Kidney glomerular epithelial cell (primary cell): ENCODE measurements around the gene CEP350.
A peak's percentile ranks its signal among the peaks of the same experiment; 100 is the strongest.

ENCODE experiments used
- DNase-seq: peaks from one replicate; lab custom pipeline; 2025; lab: John Stamatoyannopoulos, UW

CEP350 gene, protein sequence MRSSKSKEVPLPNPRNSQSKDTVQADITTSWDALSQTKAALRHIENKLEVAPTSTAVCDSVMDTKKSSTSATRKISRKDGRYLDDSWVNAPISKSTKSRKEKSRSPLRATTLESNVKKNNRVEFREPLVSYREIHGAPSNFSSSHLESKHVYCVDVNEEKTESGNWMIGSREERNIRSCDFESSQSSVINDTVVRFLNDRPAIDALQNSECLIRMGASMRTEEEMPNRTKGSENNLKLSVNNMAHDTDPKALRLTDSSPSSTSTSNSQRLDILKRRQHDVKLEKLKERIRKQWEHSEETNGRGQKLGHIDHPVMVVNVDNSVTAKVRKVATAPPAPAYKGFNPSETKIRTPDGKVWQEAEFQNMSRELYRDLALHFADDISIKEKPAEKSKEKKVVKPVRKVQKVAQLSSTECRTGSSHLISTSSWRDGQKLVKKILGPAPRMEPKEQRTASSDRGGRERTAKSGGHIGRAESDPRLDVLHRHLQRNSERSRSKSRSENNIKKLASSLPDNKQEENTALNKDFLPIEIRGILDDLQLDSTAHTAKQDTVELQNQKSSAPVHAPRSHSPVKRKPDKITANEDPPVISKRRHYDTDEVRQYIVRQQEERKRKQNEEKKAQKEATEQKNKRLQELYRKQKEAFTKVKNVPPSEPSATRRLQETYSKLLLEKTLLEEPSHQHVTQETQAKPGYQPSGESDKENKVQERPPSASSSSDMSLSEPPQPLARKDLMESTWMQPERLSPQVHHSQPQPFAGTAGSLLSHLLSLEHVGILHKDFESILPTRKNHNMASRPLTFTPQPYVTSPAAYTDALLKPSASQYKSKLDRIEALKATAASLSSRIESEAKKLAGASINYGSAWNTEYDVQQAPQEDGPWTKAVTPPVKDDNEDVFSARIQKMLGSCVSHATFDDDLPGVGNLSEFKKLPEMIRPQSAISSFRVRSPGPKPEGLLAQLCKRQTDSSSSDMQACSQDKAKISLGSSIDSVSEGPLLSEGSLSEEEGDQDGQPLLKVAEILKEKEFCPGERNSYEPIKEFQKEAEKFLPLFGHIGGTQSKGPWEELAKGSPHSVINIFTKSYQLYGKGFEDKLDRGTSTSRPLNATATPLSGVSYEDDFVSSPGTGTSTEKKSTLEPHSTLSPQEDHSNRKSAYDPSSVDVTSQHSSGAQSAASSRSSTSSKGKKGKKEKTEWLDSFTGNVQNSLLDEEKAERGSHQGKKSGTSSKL (N-terminal part only)

DNA sequence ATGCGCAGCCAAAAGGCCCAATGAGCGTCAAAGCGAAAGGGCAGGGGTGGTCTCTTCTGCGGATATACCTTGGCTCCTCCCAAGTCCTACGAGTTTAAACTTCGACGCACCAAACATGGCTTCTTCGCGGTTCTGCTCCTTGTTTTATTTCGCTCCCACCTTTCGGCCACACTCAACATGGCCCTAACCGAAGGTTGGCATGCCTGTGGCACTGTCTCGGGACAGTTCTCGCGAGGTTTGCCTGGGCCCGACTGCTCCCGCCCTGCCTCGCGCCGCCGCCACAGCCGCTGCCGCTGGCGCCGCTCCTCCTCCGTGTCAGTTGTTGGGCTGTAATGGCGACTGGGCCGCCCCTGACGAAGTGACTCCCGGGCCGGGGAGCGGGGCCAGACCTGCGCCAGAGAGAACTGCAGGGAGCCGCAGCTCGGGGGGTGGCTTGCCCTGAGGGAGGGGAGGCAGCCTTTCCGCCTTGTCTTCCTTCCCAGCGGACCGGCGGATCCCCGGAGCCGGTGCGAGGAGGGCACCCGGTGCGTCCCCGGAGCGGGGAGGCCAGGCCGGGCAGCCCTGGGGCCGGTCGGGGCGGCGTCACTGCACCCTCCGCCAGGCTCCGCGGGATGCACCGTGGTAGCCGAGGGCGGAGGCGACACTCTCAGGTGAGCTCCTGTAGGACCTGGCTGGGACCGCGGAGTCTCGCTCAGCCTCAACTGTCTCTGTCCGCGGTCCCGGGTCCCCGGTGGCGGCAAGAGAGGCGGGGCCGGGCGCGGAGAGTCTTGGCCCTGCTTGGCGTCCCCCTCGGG is at the start of gene CEP350:
CEP350 (plus strand) TSS at position 318 of the 794 bp plus-strand sequence. CDS start 31,372 bp downstream, outside the sequence.
- peak; percentile 99 for DNase-seq

DNA sequence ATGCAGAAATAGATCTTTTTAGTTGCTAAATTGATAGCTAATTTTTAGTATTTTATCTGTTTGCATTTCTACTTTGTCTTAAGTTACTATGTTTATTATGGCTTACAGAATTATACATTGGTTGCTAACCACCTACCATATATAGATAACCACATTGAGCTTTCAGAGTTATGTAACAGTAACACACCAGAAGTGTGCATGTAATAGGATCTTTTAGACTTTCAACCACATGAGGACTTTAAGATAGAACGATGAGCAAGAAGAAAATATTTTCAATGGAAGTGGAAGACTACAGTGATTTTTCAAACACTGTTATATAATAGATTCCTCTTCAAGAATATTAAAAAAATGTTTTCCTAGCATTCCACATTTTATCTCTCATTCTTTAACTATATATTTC is 43.7 kb upstream of the CEP350 start:
- no peak for DNase-seq

DNA sequence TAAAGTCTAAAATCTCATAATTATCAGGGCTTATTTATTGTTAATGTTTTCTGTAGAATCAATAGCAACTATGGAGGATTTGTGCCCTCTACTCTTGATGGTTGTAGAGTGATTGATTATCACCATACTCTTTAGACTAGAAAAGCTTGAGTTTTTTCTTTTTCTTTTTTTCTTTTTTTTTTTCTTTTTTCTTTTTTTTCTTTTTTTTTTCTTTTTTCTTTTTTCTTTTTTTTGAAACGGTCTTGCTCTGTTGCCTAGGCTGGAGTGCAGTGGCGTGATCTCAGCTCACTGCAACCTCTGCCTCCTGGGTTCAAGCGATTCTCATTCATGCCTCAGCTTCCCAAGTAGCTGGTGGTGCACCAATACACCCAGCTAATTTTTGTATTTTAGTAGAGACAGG is 42.8 kb upstream of the CEP350 start:
- DNase-seq: no peak

DNA sequence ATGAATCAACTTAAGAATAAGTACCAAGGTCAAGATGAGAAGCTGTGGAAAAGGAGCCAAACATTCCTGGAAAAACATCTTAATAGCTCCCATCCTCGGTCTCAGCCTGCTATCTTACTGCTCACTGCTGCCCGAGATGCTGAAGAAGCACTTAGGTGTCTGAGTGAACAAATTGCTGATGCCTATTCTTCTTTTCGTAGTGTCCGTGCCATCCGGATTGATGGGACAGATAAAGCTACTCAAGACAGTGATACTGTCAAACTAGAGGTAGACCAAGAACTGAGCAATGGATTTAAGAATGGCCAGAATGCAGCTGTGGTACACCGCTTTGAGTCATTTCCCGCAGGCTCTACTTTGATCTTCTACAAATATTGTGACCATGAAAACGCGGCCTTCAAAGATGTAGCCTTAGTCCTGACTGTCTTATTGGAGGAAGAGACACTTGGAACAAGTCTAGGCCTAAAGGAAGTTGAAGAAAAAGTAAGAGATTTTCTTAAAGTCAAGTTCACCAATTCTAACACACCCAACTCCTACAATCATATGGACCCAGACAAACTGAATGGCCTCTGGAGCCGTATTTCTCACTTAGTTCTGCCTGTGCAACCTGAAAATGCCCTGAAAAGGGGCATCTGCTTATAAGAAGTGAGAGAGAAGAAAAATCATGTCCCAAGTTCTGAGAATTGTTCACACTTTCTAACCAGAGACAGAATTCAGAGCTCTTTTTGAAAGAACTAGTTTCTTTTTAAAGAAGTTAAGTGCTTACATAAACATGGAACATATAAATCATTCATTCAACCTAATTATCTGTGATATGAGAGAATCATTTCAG is 36.8 kb upstream of the CEP350 start:
- DNase-seq: no peak

DNA sequence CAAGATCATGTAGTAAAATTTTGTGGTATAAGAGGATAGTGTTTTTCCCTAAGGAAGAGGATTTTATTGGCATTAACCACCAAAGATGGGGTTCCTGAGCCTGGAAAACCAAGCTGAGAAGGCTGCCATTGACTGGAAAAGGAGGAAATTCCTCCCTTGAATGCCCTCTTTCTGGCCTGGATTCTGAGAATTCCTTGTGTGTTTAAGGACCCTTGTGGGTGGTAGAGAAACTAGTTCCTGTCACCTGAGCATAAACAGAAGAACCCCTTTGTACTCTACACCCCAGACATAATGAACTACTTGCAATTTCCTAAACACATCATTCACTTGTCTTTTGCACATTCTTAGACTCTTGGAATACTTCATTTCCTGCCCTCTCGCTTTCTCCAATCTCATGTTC is 33.1 kb upstream of the CEP350 start:
- no peak for DNase-seq

DNA sequence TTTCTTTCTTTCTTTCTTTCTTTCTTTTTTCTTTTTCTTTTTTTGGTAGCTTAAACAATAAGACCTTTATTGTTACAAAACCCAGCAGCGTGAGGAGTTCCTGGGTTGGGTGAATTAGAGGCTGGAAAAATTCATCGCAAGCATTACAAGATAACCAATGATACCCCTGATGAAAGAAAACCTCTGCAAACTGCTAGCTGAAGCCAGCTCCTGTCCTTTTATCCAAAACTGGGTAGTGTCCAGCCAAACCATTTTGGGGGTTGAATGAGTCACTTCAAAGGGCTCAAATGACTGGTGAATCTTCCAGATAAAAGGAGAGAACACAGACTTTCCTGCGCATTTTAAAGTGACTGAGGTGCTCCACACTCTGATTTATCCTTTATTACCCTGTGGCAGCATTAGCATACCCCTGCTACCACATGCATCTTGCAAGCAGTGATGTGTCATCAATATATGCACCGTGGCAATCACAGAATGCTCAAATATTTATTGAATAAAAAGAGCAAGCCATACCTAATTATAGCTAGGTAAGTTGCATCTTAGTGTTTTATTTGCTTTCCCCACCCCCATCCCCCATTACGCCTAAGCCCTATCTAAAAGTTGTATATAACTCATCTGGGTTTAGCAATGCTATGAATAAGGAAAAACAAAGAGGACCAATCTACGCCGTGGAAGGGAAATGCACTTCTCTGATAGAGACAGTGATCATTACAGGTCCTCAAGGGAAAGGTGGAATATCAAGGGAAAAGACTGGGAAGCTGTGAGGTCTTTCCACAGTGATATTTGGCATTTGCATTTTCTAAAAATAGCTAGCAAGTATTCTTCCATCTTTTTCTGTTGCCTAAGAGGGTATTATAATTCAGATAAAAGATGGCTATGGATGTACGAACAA is 32.4 kb upstream of the CEP350 start:
- DNase-seq: no peak

DNA sequence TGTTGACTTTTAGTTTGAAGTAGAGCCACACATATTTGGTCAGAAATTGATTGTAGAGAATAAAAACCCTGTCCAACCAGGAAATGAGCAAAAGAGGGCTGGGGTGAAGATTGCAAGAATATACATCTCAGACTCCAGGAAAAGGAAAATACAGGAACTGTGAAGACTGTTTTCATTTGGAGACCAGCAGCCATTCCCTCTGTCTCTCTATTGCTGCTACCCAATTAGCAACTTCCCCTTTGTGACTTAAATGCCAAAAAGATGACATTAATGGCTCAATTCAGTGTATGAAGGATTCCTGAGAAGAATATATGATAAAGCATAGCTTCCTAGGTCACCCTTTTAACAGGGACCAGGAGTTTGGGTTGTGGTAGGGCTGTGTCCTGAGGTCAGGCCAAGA is 31.6 kb upstream of the CEP350 start:
- no peak for DNase-seq

DNA sequence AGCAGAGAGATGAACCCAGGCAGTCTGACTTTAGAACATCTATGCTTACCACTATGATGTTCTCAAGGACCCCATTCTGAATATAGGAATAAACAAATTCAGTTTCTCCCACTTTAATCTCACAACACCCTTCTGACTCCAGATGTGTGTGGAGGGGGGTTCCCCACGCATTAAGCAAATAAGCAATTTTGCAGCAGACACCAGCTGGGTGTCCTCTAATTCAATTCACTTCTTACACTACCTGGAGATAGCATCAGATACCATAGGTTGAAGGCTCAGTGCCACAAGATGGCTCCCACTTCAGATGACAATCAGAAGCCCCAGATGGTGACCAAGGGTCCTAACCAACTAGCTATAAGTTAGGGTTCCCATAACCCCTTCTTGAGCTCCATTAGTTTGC is 30.3 kb upstream of the CEP350 start:
- DNase-seq: no peak

DNA sequence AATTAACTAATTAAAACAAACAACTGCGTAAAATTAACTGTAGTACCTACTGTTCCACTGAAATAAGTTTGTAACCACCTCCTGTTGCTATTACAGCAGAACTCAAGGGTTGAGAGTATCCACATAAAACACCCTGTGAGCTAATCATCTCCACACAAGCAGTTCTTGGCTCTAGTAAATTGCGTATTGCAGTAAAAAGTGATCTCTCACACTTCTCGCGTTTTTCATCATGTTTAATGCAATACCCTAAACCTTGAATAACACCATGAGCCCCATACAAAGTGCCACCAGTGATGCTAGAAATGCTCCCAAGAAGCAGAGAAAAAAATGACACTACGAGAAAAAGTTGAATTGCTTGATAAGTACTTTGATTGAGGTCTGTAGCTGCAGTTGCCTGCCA is 29.3 kb upstream of the CEP350 start:
- DNase-seq: no peak

DNA sequence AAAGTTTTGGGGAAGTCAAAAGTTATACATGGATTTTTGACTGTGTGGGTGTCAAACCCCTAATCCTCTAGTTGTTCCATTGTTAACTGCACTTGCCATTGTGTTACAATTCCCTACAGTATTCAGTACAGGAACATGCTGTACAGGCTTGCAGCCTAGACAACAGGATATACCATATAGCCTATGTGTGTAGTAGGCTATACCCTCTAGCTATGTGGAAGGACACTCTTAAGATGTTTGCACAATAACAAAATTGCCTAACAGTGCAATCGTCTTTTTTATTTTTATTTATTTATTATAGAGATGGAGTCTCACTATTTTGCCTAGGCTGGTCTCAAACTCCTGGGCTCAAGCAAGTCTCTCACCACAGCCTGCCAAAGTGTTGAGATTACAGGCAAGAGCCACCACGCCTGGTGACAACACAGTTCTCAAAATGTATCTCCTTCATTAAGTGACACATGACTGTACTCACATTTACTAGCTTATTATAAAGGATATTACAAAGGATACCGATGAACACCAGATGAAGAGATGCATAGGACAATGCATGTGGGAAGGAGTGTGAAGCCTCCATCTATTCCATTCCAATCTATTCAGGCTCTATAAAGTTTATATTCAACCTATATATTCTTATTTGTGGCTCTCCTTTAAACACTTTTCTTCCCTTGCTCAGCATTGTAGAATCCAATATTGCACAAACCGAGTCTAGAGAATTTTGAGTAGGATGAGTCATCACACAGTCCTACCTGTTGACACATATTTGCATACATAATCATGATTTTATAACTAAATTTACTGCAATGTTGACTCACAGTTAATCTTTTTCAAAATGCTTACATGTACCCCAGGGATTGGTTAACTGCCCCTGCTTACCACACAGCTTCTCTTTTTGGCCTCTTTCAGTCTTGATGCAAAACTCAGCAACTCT is 28.4 kb upstream of the CEP350 start:
- no peak for DNase-seq

DNA sequence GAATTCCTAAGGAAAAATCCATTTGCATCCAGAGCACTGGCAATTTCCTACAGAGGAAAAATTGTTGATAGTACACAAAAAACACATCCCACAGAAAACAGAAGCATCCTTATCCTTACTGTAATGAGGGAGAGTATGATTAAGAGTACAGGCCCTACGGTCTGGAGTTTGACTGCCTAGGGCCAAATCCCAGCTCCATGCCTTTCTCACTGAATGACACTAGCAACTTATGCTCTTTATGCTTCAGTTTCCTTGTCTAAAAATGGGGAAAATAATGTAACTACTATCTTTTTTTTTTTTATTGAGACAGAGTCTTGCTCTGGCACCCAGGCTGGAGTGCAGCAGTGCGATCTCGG is 27.8 kb upstream of the CEP350 start:
- no peak for DNase-seq

DNA sequence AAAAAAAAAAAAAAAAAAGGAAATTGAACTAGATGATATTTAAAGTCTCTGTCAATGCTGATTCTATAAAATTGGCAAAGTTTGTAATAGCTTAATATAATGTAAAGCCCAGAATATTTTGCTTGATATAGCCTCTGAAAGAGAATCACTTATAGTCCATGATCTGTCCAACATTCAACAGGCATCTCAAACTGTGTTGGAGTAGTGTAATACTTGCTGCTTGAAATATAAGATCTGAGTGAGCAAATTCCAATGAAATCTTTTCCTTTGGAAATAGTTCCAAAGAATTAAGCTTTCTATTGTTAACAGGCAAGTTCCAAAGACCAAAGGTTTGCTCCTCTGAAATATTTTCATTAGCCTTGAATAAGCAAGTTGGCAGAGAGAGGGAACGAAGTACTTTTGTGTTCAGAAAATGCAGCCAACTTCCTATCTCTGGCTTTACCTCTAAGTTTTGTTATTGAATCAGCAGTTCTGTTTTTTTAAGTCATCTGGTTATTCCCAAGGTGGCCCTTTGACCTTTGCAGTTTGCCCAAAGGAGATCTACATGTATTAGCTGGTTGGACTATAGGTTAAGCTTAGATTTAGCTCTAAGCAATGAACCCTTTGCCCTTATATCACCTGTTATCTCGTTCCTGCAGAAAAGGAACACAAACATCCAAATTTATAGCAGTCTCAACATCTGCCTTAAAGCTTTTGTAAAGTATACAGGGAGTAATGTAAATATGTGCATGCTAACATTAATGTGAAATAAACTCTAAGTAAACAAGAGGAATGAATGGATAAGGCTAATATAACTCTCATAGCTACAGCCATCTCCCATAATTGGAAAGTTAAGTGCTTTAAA is 24.4 kb upstream of the CEP350 start:
- no peak for DNase-seq

DNA sequence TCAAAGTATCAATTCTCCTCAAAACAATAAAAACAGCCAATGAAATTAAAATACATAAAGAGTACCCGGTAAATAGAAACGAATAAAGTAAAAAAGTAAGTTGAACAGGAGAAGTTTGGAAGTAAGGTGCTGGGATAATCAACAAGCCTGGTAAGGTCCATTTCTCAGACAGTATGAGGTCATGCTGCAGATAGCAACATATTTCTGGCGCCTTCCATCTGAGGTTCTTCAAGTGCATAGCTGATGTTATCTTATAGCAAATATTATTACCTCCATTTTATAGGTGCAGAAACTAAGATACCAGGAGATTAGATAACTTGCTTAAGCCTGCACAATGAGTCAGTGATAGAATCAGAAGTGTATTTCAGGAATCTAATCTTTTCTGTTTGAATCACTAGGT is 23.7 kb upstream of the CEP350 start:
- DNase-seq: no peak

DNA sequence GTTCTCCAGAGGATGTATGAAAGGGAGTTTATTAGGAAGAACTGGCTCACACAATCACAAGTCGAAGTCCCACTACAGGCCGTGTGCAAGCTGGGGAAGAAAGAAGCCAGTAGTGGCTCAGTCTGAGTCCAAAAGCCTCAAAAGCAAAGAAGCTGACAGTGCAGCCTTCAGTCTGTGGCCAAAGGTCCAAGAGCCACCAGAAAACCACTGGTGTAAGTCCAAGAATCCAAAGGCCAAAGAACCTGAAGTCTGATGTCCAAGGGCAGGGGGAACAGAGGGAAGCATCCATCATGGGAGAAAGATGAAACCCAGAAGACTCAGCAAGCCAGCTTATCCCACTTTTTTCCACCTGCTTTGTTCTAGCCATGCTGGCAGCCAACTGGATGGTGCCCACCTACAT is 21.4 kb upstream of the CEP350 start:
- no peak for DNase-seq

DNA sequence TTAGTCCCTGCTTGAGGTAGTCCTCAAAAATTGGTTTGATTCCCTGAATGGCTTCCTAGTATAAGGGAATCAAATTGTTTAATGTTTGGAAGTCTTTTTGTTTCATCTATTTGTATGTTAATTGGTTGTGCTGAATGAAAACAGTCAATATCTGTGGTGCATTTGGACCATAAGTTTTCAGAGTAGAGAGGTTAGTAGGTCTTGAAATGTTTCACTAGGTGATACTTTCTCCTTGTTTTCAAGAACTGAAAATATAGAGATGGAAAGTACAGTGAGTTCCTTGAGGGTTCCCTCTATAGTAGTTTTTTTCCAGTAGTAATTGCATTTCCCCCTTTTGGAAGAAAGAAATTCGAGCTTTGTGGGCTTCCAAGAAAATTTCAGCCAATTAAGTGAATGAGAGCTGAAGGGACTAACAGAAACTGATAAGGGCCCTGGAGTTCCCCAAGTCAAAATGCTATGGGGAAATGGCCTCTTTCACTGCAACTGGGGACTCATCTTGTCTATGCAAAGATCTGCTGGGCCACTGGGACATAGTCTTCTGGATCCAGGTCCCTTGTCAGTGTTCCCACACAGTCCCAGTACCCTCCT is 18.6 kb upstream of the CEP350 start:
- no peak for DNase-seq

DNA sequence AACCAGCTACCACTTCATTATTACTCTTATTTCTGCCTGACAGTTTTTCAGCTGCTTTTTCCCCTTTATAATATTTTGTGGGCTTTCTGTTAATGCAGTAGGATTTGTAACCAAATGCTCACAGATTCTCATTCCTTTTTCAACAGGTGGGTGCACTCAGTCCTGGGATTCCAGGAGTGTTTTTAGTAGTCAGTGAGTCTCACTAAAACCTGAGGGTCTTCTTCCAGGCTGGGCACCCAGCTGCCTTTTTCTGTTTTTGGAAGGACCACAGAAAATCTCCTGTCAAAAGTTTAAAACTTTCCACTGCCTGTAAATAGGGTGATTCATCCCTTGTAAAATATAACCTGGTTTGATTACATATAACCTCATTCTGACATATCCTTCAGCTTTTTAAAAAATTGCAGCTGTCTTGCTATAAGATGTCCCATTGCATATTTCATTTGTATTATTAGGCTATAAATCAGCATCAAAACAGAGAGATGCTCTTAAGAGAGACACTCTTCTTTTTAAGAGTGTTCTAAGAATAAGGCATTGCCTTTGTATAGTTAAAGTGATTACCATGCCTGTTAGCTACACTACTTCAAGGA is 16.8 kb upstream of the CEP350 start:
- no peak for DNase-seq

DNA sequence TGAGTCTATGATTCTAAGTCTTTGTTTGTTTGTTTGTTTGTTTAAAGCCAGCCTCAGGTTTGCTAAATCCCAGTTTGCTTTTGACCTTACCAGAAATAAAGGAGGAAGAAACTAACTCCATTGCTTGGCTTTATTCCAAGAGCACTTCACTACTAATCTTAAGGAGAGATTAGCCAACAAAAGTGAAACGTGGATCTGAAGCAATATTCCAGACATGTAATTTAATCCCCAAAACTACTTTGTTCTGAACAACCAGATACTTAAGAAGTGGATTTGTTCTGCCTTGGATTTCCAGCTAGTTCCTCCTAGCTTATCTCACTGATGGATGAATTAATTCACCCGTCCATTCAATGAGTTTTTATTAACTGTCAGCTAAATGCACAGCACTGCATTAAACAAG is 15.9 kb upstream of the CEP350 start:
- no peak for DNase-seq
